HG02588 (cell line): ENCODE data around the gene SPPL2A.
"Not testable (repeated sequence)": the region's sequence is repeated elsewhere in the genome, so short reads cannot be mapped to it uniquely, and the experiment has no call there.

Experiments
- ATAC-seq: cut with Tn5 transposase; IDR thresholded peaks from one replicate; pipeline ENCODE4 v1.9.1; 2021; ENCODE audit warnings: mild to moderate bottlenecking, moderate library complexity; ENCODE audit not compliant: unreplicated experiment

SPPL2A gene

GRCh38 chr15:50765195-50765967 is at the start of gene SPPL2A:
Gene SPPL2A (minus strand): TSS chr15:50765706. CDS start chr15:50765533, 173 bp downstream.
- peak; percentile 88 for ATAC-seq

GRCh38 chr15:50814634-50815033 is 49.1 kb upstream of the SPPL2A start:
- ATAC-seq: no peak

GRCh38 chr15:50813865-50814264 is 48.4 kb upstream of the SPPL2A start:
- no peak for ATAC-seq

- ATAC-seq: no peak
Measured at GRCh38 chr15:50813089-50813488, 47.6 kb upstream of the SPPL2A start.

GRCh38 chr15:50812181-50812506 is 46.6 kb upstream of the SPPL2A start:
- not testable (repeated sequence) for ATAC-seq

- ATAC-seq: not testable (repeated sequence)
Measured at GRCh38 chr15:50811461-50812180, 46.1 kb upstream of the SPPL2A start.

- ATAC-seq: no peak
Measured at GRCh38 chr15:50810128-50810527, 44.6 kb upstream of the SPPL2A start.

GRCh38 chr15:50808728-50809127 is 43.2 kb upstream of the SPPL2A start:
- ATAC-seq: no peak

GRCh38 chr15:50803479-50804180 is 38.1 kb upstream of the SPPL2A start:
- ATAC-seq: no peak

- no peak for ATAC-seq
Measured at GRCh38 chr15:50800715-50801114, 35.2 kb upstream of the SPPL2A start.

- no peak for ATAC-seq
Measured at GRCh38 chr15:50798684-50799083, 33.2 kb upstream of the SPPL2A start.

GRCh38 chr15:50797926-50798325 is 32.4 kb upstream of the SPPL2A start:
- ATAC-seq: no peak

GRCh38 chr15:50791486-50791885 is 26.0 kb upstream of the SPPL2A start:
- no peak for ATAC-seq

GRCh38 chr15:50790778-50791453 is 25.4 kb upstream of the SPPL2A start:
- ATAC-seq: no peak

GRCh38 chr15:50786871-50787270 is 21.4 kb upstream of the SPPL2A start:
- ATAC-seq: no peak

- no peak for ATAC-seq
Measured at GRCh38 chr15:50786438-50786837, 20.9 kb upstream of the SPPL2A start.

- ATAC-seq: no peak
Measured at GRCh38 chr15:50783895-50784294, 18.4 kb upstream of the SPPL2A start.

GRCh38 chr15:50783411-50783810 is 17.9 kb upstream of the SPPL2A start:
- no peak for ATAC-seq

- no peak for ATAC-seq
Measured at GRCh38 chr15:50778086-50778485, 12.6 kb upstream of the SPPL2A start.

- ATAC-seq: no peak
Measured at GRCh38 chr15:50777042-50777441, 11.5 kb upstream of the SPPL2A start.

- ATAC-seq: no peak
Measured at GRCh38 chr15:50774450-50774849, 8.9 kb upstream of the SPPL2A start.
